MM.1S (cell line): ENCODE data around the gene SORCS2.

ENCODE experiments used
- DNase-seq: peaks from one replicate; pipeline ENCODE4 v3.0.0-alpha.2; 2015
- H2AFZ ChIP-seq: fragments of 300-600 bp; sonication (generic); 2 replicates; pipeline ENCODE4 v1.6.0; 2016; ENCODE audit warnings: antibody characterized with exemption, low read length
- H3F3A ChIP-seq: fragments of 300-600 bp; sonication (generic); 2 replicates; pipeline ENCODE4 v1.6.1; 2016; ENCODE audit warnings: mild to moderate bottlenecking, antibody characterized with exemption, low read length, moderate library complexity, mixed read lengths; ENCODE audit not compliant: insufficient read depth
- H3K27ac ChIP-seq: fragments of 300-600 bp; sonication (generic); 2 replicates; pipeline ENCODE4 v1.5.1; 2016; ENCODE audit warnings: mild to moderate bottlenecking, low read length
- H3K27me3 ChIP-seq: fragments of 300-600 bp; sonication (generic); replicated peaks from 2 replicates; pipeline ENCODE4 v1.6.0; 2016; ENCODE audit warnings: low read length; ENCODE audit not compliant: insufficient read depth
- H3K36me3 ChIP-seq: fragments of 300-600 bp; sonication (generic); replicated peaks from 2 replicates; pipeline ENCODE4 v1.6.1; 2016; ENCODE audit warnings: mild to moderate bottlenecking, low read length, mixed read lengths; ENCODE audit not compliant: insufficient read depth
- H3K4me1 ChIP-seq: fragments of 300-600 bp; sonication (generic); 2 replicates; pipeline ENCODE4 v1.6.1; 2016; ENCODE audit warnings: low read length, mixed read lengths
- H3K4me2 ChIP-seq: fragments of 300-600 bp; sonication (generic); 2 replicates; pipeline ENCODE4 v1.6.0; 2016; ENCODE audit warnings: low read depth, low read length
- H3K4me3 ChIP-seq: fragments of 300-600 bp; sonication (generic); 2 replicates; pipeline ENCODE4 v1.5.1; 2016; ENCODE audit warnings: low read length, mixed read lengths
- H3K79me2 ChIP-seq: fragments of 300-600 bp; sonication (generic); 2 replicates; pipeline ENCODE4 v1.6.1; 2016; ENCODE audit warnings: mixed run types, low read length, mixed read lengths
- H3K9ac ChIP-seq: fragments of 300-600 bp; sonication (generic); 2 replicates; pipeline ENCODE4 v1.6.1; 2016; ENCODE audit warnings: low read length, mixed read lengths
- H3K9me2 ChIP-seq: fragments of 300-600 bp; sonication (generic); replicated peaks from 2 replicates; pipeline ENCODE4 v1.6.1; 2016; ENCODE audit warnings: mild to moderate bottlenecking, low read length, mixed read lengths; ENCODE audit not compliant: insufficient read depth
- H3K9me3 ChIP-seq: fragments of 300-600 bp; sonication (generic); replicated peaks from 2 replicates; pipeline ENCODE4 v1.6.1; 2016; ENCODE audit warnings: mild to moderate bottlenecking, low read length, mixed read lengths; ENCODE audit not compliant: insufficient read depth
- H4K20me1 ChIP-seq: fragments of 300-600 bp; sonication (generic); 2 replicates; pipeline ENCODE4 v1.6.1; 2016; ENCODE audit warnings: mild to moderate bottlenecking, low read length, moderate library complexity, mixed read lengths; ENCODE audit not compliant: insufficient read depth
- EZH2 ChIP-seq: fragments of 300-600 bp; sonication (generic); optimal IDR thresholded peaks from 2 replicates; pipeline ENCODE3; 2017; ENCODE audit warnings: low read depth, mild to moderate bottlenecking, antibody characterized with exemption, low read length, mixed read lengths
- EZH2phosphoT487 ChIP-seq: fragments of 300-600 bp; sonication (generic); IDR thresholded peaks from 2 replicates; pipeline ENCODE4 v1.6.1; 2018; ENCODE audit warnings: antibody characterized with exemption, low read length
- TF ChIP-seq, protein P1 (sequence below): fragments of 300-600 bp; sonication (generic); IDR thresholded peaks from 2 replicates; pipeline ENCODE4 v1.5.1; 2016; ENCODE audit warnings: antibody characterized with exemption, low read length, mixed read lengths

SORCS2 gene

DNA sequence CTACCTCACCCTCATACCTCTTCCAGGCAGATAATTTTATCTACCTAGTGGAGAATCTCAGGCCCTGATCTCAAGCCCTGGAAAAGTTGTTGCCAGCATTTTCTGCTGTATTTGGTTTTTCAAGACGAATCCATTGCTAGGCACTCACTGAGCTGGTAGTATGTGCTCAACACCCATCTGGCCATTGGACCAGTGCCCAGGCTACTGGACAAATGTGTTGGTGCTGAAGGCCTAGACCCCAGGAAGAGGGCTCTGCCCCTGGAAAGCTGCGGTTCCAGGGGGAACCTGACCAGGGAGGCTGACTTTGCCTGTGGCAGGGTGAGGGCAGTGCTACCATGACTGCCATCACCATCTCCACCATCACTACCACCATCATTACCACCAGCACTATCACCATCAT, 170.0 kb downstream of the SORCS2 start:
- TF ChIP-seq, protein P1, sequence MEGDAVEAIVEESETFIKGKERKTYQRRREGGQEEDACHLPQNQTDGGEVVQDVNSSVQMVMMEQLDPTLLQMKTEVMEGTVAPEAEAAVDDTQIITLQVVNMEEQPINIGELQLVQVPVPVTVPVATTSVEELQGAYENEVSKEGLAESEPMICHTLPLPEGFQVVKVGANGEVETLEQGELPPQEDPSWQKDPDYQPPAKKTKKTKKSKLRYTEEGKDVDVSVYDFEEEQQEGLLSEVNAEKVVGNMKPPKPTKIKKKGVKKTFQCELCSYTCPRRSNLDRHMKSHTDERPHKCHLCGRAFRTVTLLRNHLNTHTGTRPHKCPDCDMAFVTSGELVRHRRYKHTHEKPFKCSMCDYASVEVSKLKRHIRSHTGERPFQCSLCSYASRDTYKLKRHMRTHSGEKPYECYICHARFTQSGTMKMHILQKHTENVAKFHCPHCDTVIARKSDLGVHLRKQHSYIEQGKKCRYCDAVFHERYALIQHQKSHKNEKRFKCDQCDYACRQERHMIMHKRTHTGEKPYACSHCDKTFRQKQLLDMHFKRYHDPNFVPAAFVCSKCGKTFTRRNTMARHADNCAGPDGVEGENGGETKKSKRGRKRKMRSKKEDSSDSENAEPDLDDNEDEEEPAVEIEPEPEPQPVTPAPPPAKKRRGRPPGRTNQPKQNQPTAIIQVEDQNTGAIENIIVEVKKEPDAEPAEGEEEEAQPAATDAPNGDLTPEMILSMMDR, result no peak
- TF ChIP-seq EZH2 (no peak), EZH2phosphoT487 (no peak)
- H3K9ac ChIP-seq, result no peak overlapping the region
- no peaks in the 10 kb centered on the region for H3K36me3 ChIP-seq

DNA sequence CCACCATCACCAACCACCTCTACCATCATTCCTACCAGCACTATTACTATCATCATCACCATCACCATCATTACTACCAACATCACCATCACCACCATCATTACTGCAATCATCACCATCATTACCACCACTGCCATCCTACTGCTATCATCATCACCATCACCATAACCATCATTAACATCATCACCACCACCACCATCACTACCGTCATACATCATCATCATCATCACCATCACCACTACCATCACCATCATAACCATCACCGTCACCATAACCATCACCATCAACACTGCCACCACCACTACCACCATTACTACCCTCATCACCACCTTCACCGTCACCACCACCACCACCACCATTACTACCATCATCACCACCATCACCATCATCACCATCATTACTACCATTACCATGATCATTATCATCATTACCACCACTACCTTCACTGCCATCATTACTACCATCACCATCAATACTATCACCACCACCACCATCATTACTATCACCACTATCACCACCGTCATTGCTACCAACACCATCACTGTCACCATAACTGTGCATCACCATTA, 170.6 kb downstream of the SORCS2 start:
- H2AFZ ChIP-seq, result no peak overlapping the region
- H3K36me3 ChIP-seq, result no peaks in the 10 kb centered on the region
- H3K9me3 ChIP-seq, result no peaks in the 10 kb centered on the region
- no peak overlapping the region for H3K4me3 ChIP-seq
- peaks cover 82% of the 10 kb centered on the region for H3K27me3 ChIP-seq
- no peak overlapping the region for H3K4me2 ChIP-seq
- H3K9ac ChIP-seq, result no peak overlapping the region
- no peaks in the 10 kb centered on the region for H3K9me2 ChIP-seq
- no peak for DNase-seq
- H3F3A ChIP-seq, result no peaks in the 10 kb centered on the region
- no peaks in the 10 kb centered on the region for H3K4me1 ChIP-seq
- TF ChIP-seq EZH2phosphoT487, result no peak
- TF ChIP-seq, protein P1, result no peak
- TF ChIP-seq EZH2, result no peak
- H3K79me2 ChIP-seq, result no peaks in the 10 kb centered on the region
- no peak overlapping the region for H3K27ac ChIP-seq
- no peaks in the 10 kb centered on the region for H4K20me1 ChIP-seq

More for the DNA sequence above, 170.0 kb downstream of the SORCS2 start:
- no peaks in the 10 kb centered on the region for H3F3A ChIP-seq
- no peak overlapping the region for H2AFZ ChIP-seq
- H3K9me2 ChIP-seq, result no peaks in the 10 kb centered on the region
- H3K4me1 ChIP-seq, result no peaks in the 10 kb centered on the region
- H3K9me3 ChIP-seq, result no peaks in the 10 kb centered on the region
- peaks cover 82% of the 10 kb centered on the region for H3K27me3 ChIP-seq
- H3K27ac ChIP-seq, result no peak overlapping the region
- no peak overlapping the region for H3K4me3 ChIP-seq
- no peaks in the 10 kb centered on the region for H3K79me2 ChIP-seq
- H3K4me2 ChIP-seq, result no peak overlapping the region
- no peaks in the 10 kb centered on the region for H4K20me1 ChIP-seq
- no peak for DNase-seq

DNA sequence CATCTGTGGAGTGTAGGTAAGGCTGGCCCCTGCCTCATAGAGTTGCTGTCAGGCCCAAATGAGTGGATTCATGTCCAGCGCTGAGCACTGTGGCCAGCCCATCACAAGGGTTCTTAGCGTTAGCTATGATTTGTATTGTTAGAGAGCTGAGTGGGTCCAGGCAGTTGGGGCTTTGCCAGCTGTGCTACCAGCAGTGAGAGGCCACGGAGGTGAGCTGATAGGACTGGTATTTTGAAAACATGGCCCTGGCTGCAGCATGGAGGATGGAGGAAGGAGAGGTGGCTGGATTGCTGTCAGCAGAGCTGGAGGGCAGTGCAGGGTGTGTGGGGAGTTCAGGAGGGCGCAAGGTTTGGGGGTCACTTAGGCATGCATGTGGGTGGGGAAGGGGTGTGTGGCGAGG, 172.6 kb downstream of the SORCS2 start:
- Histone ChIP-seq H3K4me1 (no peaks in the 10 kb centered on the region), H3K79me2 (no peaks in the 10 kb centered on the region), H3F3A (no peaks in the 10 kb centered on the region), H4K20me1 (no peaks in the 10 kb centered on the region), H3K9me3 (no peaks in the 10 kb centered on the region), H3K4me3 (no peak overlapping the region), H3K4me2 (no peak overlapping the region), H3K27me3 (peaks cover 84% of the 10 kb centered on the region), H3K27ac (no peak overlapping the region), H3K9ac (no peak overlapping the region), H3K9me2 (no peaks in the 10 kb centered on the region), H3K36me3 (no peaks in the 10 kb centered on the region), H2AFZ (no peak overlapping the region)
- TF ChIP-seq, protein P1, result no peak
- TF ChIP-seq EZH2 (no peak), EZH2phosphoT487 (no peak)
- DNase-seq, result no peak
